HG03442 (cell line): ENCODE measurements around the gene SEZ6L.

Source experiments
- ATAC-seq: cut with Tn5 transposase; IDR thresholded peaks from one replicate; pipeline ENCODE4 v1.9.1; 2021; ENCODE audit warnings: mild to moderate bottlenecking, moderate library complexity; ENCODE audit not compliant: unreplicated experiment

The SEZ6L gene

DNA sequence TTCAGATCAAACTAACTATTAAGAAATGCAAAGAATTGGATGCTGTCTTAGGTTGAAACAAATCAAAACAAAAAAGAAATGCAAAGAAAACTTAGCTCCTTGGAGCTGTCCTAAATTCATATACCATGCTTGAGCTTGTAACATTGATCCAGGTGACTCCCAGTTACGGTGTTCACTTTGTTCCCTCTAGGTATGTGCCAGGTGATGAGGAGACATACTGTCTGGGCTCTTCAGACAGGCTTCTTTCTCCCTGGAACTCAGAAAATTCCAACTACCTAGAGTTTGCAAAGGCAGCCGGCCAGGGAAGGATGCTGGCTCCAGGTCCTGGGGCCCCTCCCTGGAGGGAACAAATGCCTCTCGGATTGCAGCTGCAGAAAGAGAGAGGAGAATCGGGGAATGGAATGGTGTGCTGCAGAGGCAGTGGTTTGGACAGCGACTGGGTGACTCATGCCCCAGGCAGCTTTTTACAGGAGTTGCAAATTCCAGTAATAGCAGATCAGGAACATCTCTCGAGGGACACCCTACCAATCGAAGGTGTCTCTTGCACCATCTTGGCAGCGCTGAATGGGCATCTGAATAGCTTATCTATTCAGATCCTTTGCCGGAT, 247.5 kb downstream of the SEZ6L start:
- ATAC-seq: no peak

DNA sequence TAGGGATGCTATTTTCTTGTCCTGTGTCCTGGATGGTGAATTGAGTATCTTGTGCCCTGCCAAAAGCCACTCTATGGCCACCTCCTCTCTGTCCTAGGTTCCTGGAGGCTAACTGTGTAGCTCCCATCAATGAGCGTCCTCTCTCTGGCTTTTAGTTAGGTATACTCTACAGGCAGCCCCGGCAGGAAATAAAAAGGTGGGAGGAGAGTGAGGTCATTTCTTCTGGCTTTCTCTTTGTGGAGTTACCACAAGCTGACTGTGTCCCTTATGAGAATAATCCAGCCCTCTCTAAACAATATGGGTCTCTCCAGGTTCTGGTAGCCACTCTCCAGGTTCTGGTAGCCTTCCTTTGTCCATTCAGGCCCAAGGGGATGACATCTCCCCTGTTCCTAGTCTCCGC, 248.1 kb downstream of the SEZ6L start:
- ATAC-seq: no peak

DNA sequence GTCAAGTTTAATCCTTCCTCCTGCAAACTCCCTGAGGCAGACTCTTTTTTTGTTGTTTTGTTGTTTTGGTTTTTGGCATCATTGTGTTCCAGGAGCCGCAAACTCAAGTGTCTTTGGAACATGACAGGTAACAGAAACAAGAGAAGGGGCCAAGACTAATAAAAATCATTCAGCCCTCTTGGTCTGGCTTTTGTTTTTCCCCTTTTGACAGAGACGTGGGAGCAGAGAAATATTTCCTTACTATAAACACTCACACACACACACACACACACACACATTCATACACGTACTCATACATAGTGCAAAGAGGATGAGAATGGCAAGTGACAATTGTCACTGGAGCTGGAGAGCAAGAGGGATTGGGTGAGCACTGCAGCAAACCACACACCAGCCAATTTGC, 249.4 kb downstream of the SEZ6L start:
- ATAC-seq: no peak

DNA sequence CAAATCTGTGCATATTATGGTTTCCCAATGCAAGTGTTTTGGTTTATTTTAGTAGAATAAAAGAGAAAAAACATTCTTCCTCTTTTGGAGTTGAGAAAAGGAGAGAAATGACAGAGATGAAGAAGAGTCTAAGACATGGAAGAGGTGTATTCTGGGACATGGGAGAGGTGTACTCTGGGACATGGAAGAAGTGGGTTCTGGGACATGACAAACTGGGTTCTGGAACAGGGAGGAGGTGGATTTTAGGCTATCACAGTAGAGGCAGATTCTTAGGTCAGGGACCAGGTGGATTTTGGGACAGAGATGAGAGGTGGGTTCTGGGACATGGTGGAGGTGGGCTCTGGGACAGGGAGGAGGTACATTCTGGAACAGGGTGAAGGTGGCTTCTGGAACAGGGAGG, 257.7 kb downstream of the SEZ6L start:
- no peak for ATAC-seq

DNA sequence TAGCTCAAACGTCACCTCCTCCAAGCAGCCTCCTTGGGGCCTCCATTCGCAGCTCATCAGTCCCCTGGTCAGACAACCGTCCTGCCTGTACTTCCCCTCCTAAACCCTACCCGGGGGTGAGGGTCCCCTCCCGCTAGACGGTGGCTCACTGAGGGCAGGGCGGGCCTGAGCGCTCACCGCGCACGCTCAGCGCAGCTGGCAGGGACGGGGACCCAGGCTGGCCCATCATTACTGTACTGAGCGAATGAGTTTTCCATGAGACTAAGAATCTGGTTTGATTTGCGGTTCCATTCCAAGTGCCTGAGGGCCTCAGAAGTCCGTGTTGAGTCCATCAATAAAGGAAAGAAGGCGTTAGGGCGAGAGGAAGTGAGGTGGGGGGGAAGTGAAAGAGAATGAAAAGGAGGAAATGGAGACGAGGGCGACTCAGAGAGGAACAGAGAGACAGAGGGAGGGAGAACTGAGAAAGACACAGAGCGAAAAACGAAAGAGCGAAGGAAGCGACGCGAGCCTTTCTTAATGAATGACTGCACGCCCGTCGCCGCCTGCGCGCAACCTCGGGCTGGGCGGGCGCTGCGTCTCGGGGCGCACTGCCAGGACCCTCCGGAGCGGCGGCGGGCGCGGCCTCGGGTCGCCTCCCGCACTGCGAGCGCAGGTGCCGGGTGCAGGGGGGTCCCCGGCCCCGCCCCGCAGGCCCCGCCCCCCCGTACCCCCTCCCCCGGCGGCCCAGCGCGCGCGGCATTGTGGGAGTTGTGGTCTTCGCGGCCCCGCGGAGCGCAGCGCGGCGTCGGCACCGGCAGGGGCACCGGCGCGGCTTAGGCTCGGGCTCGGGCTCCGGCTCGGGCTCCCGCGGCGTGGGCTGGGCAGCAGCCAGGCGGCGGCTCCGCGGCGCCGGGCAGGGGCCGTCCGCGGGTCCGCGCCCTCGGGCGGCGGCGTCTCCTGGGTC, 259.5 kb downstream of the SEZ6L start, which contains the start of gene ASPHD2:
TSS of gene ASPHD2 (plus strand) at position 746 of the 943 bp plus-strand sequence. CDS start 4,356 bp downstream, outside the sequence.
- ATAC-seq: peak; percentile 70

DNA sequence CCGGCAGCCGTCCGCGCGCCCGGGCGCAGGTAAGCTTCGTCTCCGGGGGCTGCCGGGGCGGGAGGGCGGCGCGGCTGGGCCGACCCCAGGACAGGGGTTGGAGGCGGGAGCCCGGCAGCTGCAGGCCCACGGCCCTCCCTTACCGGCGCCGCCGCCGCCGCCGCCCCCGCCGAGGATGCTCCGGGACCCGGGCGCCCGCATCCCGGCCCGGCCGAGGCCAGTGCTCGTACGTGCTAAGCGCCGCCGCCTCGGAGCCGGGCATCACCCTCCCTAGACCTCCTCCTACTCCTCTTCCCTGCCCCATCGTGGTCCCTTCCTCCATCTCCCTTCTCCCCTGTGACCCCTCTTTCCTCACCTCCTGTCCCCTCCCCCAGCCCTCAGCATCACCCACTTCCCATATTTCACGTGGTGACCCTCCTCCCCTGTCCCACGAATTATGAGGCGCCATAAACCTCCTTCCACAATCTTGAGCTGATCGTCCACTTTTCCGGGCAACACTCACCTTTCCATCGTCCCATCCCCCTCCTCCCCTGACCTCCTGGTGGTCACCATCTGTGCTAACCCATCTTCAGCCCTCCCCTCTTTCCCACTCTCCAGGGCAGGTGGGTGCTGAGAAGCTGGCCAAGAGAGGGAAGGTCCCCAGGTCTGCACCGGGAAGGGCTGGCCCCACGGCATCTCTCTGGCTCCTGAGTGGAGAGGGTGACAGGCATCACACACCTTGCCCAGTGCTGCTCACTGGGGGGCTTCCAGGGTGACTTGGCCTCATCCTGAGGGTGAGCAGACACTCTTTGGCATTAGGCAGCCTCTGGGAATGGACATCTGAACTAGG, 260.4 kb downstream of the SEZ6L start:
- peak; percentile 25 for ATAC-seq

DNA sequence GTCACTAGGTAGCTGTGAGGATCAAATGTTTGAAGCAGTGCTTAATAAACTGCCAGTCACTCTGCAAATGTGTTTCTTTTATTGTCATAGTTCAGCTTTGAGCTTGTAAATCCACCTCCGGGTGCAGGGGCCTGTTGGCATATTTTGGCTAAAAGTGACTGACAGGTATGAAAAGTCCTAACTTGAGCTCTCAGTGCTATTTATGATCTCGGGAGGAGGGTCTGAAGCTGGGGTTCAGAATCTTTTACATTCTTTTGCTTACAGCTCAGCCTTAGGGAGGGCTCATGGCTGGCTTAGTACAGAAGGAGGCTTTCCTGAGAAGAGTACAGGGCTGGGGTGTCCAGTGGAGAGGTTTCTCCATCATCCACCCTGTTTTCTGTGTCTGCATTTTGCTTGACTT, 261.3 kb downstream of the SEZ6L start:
- no peak for ATAC-seq

DNA sequence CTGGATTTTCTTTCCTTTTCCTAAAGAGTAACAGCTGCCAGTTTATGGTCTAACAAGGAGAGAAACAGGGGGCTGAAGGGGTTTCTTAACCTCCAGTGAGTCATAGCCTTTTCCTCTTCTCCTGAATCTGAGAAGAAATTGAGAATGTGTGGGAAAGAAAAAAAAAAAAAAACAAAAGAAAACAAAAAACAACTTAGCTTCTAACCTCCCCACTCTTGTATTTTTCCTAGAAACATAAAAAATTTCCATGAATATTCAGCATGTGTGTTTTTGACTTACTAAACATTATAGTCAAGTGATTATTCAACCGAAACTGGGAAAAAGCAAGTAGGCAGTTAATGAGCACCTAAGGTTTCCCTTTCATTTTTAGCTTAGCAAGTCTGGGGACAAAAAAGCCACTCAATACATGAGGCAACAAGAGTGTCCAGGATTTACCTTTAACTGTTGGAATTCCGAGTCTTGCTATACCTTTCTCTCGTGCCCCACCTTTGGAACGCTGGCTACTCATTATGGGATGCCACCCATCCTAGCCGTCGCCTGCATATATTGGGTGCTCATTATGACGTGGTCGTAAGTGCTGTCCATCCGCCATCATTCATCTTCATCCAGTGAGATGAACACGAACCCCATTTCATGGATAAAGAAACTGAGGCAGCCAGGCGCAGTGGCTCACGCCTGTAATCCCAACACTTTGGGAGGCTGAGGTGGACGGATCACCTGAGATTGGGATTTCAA, 262.2 kb downstream of the SEZ6L start:
- ATAC-seq: no peak

DNA sequence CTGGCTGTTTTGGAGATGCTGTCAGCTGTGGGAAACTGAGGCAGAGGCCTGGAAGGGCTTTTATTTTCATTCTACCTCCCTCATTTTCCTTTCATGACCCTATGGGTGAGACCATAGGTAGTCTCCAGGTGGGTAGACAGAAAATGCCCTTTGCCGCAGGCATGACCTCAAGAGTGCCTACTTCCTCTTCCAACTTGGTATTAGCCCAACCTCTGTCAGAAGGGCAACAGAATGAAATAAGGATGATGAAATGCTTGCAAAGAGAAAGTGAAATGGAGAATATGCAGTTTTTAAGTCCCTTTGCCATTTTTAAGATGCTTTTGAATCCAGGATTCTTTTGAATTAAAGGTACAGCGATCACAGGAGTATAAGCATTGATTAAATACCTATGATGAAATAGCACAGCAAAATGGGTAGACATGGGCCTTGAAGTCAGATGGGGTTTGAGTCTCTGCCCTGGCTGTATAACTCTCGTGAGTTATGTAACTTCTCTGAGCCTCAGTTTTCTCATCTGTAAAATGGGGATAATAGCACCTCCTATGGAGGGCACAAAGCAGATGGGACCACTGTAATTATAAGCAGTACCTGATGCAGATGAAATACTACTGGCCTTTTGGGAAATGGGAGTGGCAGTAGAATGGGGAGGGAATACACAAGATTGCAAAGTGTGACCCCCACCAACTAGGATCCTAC, 263.5 kb downstream of the SEZ6L start:
- ATAC-seq: no peak
